HL-60 (cell line): ENCODE measurements around the gene MLST8.

Experiments used
- CTCF ChIP-seq: IDR thresholded peaks from one replicate; pipeline ENCODE4 v1.5.1; 2011; ENCODE audit warnings: low read length, control low read depth, inconsistent platforms; ENCODE audit not compliant: insufficient read depth
- GABPA ChIP-seq: IDR thresholded peaks from 2 replicates; pipeline ENCODE4 v1.6.1; 2012; ENCODE audit warnings: low read depth
- POLR2AphosphoS5 ChIP-seq: IDR thresholded peaks from 2 replicates; pipeline ENCODE4 v1.6.1; 2012; ENCODE audit warnings: low read depth

DNA sequence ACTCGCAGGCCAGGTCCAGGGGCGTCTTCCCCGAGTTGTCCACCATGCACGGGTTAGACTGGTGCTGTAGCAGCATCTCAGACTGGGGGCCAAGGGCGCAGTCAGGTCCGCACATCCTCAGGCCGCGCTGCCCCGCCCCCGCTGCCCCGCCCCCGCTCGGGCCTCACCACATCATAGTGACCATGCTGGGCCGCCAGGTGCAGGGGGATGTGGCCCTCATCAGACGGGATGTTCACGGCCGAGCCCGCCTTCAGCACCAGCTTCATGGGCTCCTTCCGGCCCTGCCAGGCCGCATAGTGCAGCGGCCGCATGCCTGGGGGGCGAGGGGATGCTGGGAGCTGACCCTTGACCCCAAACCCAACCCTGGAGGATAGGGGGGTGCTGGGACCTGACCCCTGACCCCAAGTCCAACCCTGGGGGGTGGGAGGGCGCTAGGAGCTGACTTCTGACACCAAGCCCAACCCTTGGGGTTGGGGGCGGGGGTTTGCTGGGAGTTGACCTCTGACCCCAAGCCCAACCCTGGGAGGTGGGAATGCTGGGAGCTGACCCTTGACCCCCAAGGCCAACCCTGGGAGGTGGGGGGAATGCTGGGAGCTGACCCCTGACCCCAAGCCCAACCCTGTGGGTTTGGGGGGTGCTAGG, 15.9 kb upstream of the MLST8 start:
- TF ChIP-seq CTCF (no peak), POLR2AphosphoS5 (no peak), GABPA (no peak)
